Bone marrow (tissue), 2 donors: ENCODE results near the gene CADM1.

Experiments used
- DNase-seq, 2 donors: peaks; one replicate each; lab custom pipeline; 2025; lab: John Stamatoyannopoulos, UW

Gene CADM1

GRCh38 chr11:115398333-115399080 lies 105.7 kb downstream of the CADM1 start:
- DNase-seq: no peak

- DNase-seq: no peak
Observed at GRCh38 chr11:115396533-115396932, 107.7 kb downstream of the CADM1 start.

- no peak for DNase-seq
Observed at GRCh38 chr11:115393950-115394349, 110.3 kb downstream of the CADM1 start.

- no peak for DNase-seq
Observed at GRCh38 chr11:115391598-115391997, 112.6 kb downstream of the CADM1 start.

GRCh38 chr11:115391160-115391559 lies 113.1 kb downstream of the CADM1 start:
- DNase-seq: no peak

- DNase-seq: no peak
Observed at GRCh38 chr11:115390441-115390840, 113.8 kb downstream of the CADM1 start.

- no peak for DNase-seq
Observed at GRCh38 chr11:115389790-115390189, 114.4 kb downstream of the CADM1 start.

- DNase-seq: no peak
Observed at GRCh38 chr11:115385226-115385625, 119.0 kb downstream of the CADM1 start.

- no peak for DNase-seq
Observed at GRCh38 chr11:115384236-115384635, 120.0 kb downstream of the CADM1 start.

GRCh38 chr11:115383431-115383830 lies 120.8 kb downstream of the CADM1 start:
- no peak for DNase-seq

- no peak for DNase-seq
Observed at GRCh38 chr11:115379528-115379927, 124.7 kb downstream of the CADM1 start.

- no peak for DNase-seq
Observed at GRCh38 chr11:115378557-115378956, 125.7 kb downstream of the CADM1 start.

- DNase-seq: no peak
Observed at GRCh38 chr11:115377882-115378296, 126.3 kb downstream of the CADM1 start.

- DNase-seq: no peak
Observed at GRCh38 chr11:115368616-115369015, 135.6 kb downstream of the CADM1 start.

- DNase-seq: no peak
Observed at GRCh38 chr11:115366826-115367225, 137.4 kb downstream of the CADM1 start.

- no peak for DNase-seq
Observed at GRCh38 chr11:115365907-115366306, 138.3 kb downstream of the CADM1 start.

- no peak for DNase-seq
Observed at GRCh38 chr11:115364896-115365295, 139.3 kb downstream of the CADM1 start.

- no peak for DNase-seq
Observed at GRCh38 chr11:115363921-115364320, 140.3 kb downstream of the CADM1 start.

- DNase-seq: no peak
Observed at GRCh38 chr11:115363426-115363825, 140.8 kb downstream of the CADM1 start.

GRCh38 chr11:115362997-115363396 lies 141.2 kb downstream of the CADM1 start:
- no peak for DNase-seq

GRCh38 chr11:115361025-115361424 lies 143.2 kb downstream of the CADM1 start:
- DNase-seq: no peak

GRCh38 chr11:115360186-115360824 lies 143.9 kb downstream of the CADM1 start:
- no peak for DNase-seq

GRCh38 chr11:115357066-115357465 lies 147.1 kb downstream of the CADM1 start:
- no peak for DNase-seq
